ENCODE results near the gene KLHL7.

DNA sequence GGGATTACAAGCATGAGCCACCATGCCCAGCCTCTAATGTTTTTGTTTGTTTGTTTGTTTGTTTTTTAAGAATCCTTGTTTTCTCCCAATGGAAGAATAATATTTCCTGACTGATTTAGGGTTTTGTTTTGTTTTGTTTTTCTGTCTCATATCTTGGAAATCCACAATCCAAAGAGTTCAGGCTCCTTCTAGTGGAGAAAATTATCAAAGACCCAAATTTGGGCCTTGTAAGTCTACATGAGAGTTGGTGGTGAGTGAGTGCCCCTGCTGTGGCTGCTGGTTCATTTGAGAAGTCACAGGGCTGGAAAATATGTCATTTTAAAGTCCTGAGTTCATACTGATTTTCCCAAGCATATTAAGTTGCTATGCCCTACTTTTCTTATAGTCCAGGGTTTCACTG is 33.5 kb upstream of the KLHL7 start:
- TF ChIP-seq, protein P1, sequence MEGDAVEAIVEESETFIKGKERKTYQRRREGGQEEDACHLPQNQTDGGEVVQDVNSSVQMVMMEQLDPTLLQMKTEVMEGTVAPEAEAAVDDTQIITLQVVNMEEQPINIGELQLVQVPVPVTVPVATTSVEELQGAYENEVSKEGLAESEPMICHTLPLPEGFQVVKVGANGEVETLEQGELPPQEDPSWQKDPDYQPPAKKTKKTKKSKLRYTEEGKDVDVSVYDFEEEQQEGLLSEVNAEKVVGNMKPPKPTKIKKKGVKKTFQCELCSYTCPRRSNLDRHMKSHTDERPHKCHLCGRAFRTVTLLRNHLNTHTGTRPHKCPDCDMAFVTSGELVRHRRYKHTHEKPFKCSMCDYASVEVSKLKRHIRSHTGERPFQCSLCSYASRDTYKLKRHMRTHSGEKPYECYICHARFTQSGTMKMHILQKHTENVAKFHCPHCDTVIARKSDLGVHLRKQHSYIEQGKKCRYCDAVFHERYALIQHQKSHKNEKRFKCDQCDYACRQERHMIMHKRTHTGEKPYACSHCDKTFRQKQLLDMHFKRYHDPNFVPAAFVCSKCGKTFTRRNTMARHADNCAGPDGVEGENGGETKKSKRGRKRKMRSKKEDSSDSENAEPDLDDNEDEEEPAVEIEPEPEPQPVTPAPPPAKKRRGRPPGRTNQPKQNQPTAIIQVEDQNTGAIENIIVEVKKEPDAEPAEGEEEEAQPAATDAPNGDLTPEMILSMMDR (conservative IDR thresholded peaks at IDR 0.05; ENCODE audit: low read length): peak; percentile 50
- no peak for TF ChIP-seq EZH2phosphoT487 (IDR thresholded peaks at IDR 0.05; ENCODE audit: borderline replicate concordance)

Data from Loucy (cell line).